Skin of body (tissue), 2 donors: ENCODE measurements around the gene CMPK1. TPM values are rescaled to one million over a fixed set of nuclear protein-coding genes. Genes with fewer than 3 reads are reported as not detected.
A peak's percentile ranks its signal among the peaks of the same experiment; 100 is the strongest.
"Not testable (repeated sequence)": the region's sequence is repeated elsewhere in the genome, so short reads cannot be mapped to it uniquely, and the experiment has no call there.

Experiments used
- DNase-seq: peaks from one replicate; lab custom pipeline; 2025; lab: John Stamatoyannopoulos, UW
- total RNA-seq: library from RNA; depleted of rRNA; stranded (reverse); fragments of >200 nt; gene quantifications from one replicate; pipeline ENCODE4 v1.2.3, GENCODE V29; 2014

The CMPK1 gene
- 76.2 TPM for total RNA-seq

- DNase-seq, result peak; percentile 86
Observed at GRCh38 chr1:47333578-47333921, at the start of gene CMPK1. CMPK1 (plus strand) TSS chr1:47333790; CDS start chr1:47333946, 156 bp downstream.

DNA sequence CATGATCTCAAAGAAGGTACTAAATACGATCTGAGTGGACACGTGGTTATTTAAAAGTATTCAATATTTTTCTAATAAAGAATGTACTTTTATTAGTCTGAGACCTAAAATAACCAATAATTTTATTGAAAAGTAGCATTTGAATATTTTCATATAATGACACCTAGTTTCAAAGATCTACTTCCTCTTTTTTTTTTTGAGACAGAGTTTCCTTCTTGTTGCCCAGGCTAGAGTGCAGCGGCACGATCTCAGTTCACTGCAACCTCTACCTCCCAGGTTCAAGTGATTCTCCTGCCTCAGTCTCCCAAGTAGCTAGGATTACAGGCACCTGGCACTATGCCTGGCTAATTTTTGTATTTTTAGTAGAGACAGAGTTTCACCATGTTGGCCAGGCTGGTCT, 45.5 kb upstream of the CMPK1 start:
- not testable (repeated sequence) for DNase-seq

DNA sequence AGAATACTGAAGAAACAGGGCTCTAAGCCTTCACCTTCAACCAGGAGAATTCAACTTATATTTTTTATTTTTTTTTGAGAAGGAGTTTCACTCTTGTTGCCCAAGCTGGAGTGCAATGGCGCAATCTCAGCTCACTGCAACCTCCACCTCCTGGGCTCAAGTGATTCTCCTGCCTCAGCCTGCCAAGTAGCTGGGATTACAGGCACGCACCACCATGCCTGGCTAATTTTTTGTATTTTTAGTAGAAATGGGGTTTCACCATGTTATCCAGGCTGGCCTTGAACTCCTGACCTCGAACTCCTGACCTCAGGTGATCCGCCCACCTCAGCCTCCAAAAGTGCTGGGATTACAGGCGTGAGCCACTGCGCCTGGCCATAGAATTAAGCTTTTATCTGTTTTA, 38.7 kb upstream of the CMPK1 start:
- DNase-seq, result not testable (repeated sequence)

DNA sequence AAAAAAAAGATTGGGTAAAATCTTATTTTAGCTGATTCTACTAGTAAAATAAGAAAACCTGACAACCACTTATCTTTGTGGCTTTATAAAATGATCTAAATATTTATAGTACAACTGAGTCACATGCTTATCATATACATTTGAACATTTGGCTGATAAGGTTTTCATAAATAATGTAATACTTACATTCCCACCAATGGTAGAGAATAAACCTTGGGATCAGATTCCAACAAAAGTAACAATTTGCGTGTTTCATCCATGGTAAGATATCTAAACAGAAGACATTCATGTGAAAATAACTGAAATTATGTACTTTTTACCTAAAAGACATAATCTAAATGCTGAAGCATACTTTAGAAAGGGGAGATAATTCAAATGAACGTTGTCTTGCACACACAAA, 38.0 kb upstream of the CMPK1 start:
- no peak for DNase-seq

- DNase-seq, result no peak
Observed at GRCh38 chr1:47298025-47298699, 35.4 kb upstream of the CMPK1 start.

DNA sequence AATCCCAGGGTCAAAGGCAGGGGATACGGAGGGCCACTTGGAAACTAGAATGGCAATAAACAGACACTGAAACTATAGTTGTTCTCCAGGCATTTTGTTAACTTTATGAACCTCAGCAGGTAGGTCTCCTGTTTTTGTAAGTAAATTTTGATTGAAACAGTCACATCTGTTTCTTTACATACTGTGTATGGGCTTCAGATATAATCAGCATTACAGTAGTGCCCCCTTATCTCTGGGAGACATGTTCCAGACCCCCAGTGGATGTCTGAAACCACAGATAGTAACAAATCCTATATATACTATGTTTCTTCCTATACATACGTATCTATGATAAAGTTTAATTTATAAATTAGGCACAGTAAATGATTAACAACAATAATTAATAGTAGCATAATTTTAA, 31.1 kb upstream of the CMPK1 start:
- DNase-seq, result no peak

- no peak for DNase-seq
Observed at GRCh38 chr1:47309427-47309826, 24.2 kb upstream of the CMPK1 start.

DNA sequence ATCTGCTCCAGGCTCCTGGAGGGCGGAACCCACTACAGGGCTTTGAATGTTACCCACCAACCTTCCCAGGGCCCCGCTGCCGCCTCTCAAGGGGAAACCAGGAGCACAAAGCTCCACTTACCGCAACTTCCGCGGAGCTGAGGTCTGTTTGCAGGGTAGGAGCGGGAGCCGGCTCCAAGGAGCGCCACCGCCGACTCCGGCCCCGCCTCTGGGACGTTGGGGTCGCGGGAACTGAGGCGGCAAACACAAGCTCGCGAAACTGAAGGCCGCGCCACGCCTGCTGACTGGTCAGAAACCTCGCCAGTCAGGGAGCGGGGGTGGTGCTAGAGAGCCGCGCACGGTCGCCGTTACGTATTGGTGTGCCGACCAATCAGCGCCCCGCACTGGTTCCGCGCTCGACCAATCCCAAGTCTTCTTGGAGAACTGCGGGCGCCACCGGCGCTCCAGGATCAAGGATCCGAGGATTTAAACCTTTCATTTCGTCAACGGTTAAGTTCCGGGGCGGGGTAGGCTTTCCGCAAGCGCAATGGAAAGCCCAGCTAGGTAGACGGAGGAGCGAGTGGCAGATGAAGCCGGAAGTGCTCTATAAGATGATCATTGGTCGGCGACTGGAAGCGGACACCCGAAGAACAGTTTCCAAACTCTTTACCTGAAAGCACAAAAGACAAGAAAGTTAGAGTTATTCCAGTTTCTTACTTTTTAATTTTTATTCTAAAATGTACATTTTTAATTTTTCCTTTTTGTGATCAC, 19.5 kb upstream of the CMPK1 start, which contains the start of gene STIL:
TSS of gene STIL (minus strand) at position 233 of the 750 bp plus-strand sequence. CDS start 3,828 bp downstream, outside the sequence.
- DNase-seq, result peak; percentile 99

DNA sequence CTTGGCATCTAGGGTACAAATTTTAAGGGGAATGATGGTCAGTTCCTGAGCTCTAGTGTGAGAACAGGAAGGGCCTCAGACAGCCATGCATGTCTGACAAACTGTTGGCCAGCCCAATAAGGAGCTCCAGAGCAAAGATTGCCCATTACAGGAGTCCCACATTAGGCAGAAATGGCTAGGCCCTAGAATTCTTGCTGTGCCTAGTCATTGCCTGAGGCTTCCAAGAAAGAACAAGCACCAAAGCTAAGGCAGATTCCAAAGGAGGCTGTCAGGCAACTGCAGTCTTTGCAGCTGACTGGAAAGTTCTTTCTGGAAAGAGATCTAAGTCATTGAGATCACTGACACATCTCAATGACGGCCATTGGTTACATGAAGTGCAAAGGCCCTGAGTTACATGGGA, 15.7 kb upstream of the CMPK1 start:
- no peak for DNase-seq

DNA sequence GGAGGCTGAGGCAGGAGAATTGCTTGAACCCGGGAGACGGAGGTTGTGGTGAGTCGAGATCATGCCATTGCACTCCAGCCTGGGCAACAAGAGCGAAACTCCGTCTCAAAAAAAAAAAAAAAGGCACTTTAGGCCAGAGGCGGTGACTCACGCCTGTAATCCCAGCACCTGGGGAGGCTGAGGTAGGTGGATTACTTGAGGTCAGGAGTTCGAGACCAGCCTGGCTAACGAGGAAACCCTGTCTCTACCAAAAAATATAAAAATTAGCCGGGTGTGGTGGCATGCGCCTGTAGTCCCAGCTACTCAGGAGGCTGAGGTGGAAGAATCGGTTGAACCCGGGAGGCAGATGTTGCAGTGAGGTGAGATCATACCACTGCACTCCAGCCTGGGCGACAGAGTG, 13.6 kb upstream of the CMPK1 start:
- DNase-seq, result not testable (repeated sequence)

DNA sequence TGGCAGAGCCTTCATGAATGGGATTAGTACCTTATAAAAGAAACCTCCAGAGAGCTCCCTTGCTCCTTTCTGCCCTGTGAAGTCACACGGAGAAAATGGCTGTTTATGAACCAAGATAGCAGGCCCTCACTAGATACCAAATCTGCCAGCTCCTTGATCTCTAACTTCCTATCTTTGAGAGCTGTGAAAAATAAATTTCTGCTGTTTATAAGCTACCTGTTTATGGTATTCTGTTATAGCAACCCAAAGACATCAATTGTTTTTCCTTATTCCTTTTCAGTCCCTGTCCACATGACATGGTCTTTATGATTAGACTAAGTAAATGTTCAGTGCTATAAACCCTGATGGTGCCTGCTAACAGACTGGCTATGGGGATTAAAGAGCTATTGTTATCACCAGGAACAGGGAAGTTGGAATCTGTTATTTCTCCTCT, 10.0 kb upstream of the CMPK1 start:
- no peak for DNase-seq

GRCh38 chr1:47324682-47325081, 8.9 kb upstream of the CMPK1 start:
- DNase-seq, result no peak

GRCh38 chr1:47325528-47325927, 8.1 kb upstream of the CMPK1 start:
- no peak for DNase-seq

- DNase-seq, result no peak
Observed at GRCh38 chr1:47326271-47326670, 7.3 kb upstream of the CMPK1 start.

DNA sequence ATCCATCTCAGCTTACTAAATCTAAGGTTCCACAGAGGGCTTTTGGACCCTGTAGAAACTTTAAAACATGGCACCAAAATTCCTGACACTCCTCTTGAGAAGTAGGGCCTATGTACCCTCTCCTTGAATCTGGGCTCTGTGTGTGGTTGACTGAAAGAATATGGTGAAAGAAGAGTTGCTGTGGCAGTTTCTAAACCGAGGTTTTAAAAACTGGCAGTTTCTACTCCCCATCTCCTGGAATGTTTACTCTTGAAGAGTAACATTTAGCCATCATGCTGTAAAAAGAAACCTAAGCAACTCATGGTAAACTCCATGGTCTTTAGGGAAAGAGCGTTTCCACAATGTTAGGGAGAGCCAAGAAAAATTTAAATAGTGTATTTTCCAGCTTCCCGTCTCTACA, 4.6 kb upstream of the CMPK1 start:
- DNase-seq, result no peak

- DNase-seq, result no peak
Observed at GRCh38 chr1:47330212-47330611, 3.4 kb upstream of the CMPK1 start.

DNA sequence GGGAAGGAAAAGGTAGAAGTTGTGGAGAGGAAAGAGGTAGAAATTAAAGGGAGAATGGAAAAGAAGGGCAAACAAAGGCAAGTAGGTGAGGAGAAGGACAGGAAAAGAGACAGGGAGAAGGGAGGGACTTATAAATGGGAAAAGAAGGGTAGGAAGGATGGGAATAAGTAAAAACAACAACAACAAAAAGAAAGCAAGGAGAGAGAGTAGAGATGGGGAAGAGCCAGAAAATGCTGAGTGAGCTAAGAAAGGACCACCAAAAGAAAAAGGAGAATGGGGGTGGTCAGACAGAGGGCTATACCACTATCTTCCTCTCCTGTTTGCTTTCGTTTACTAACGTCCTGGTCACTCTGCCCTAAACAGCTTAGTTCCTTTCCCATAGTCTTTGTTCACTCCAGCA, 1.7 kb upstream of the CMPK1 start:
- no peak for DNase-seq

GRCh38 chr1:47332779-47333577, 612 bp upstream of the CMPK1 start:
- DNase-seq, result no peak

GRCh38 chr1:47333922-47334764, 553 bp downstream of the CMPK1 start:
- DNase-seq, result peak; percentile 81

- no peak for DNase-seq
Observed at GRCh38 chr1:47334765-47335435, 1.3 kb downstream of the CMPK1 start.

GRCh38 chr1:47337350-47337749, 3.8 kb downstream of the CMPK1 start:
- DNase-seq, result no peak
